K562 (cell line): Measurements from ENCODE around the gene PPP1R12B. TPM values are rescaled to one million over a fixed set of nuclear protein-coding genes. Genes with fewer than 3 reads are reported as not detected.
"Not testable (repeated sequence)": the region's sequence is repeated elsewhere in the genome, so short reads cannot be mapped to it uniquely, and the experiment has no call there.

Source experiments
- ATAC-seq: fragments of 200-7000 bp; cut with Tn5 transposase; 3 replicates; pipeline ENCODE4 v1.9.1; 2020; ENCODE audit warnings: moderate library complexity
- BruUV-seq: library from RNA; stranded (reverse); fragments of 400-500 nt; replicated peaks from 2 replicates; lab custom pipeline; 2021; lab: Mats Ljungman, UMichigan
- CTCF ChIA-PET: fragments of 300-600 bp; formaldehyde crosslinking; extraction: SDS; loops from one replicate; lab custom pipeline; 2021; ENCODE audit warnings: low intra/inter-chr PET ratio; lab: Yijun Ruan, JAX
- POLR2A ChIA-PET: fragments of 300-600, 350-650 bp; sonication (Branson Sonifier 250); formaldehyde crosslinking; extraction: SDS; loops from one replicate; lab custom pipeline; 2021; ENCODE audit warnings: antibody characterized with exemption, inconsistent platforms; lab: Yijun Ruan, JAX
- DNase-seq, 4 experiments: peaks; one replicate each; pipeline versions ENCODE4 v3.0.0 to v3.0.0-alpha.2; 2011 to 2018; ENCODE audit warnings: low spot score in 3 of 4, mixed read lengths in 3 of 4; ENCODE audit errors: extremely low read depth in 1 of 4
- FAIRE-seq: peaks from 2 replicates; lab custom pipeline; 2011; peaks lifted over from hg19 to GRCh38; lab: Jason Lieb, UNC
- H2AFZ ChIP-seq: 2 replicates; pipeline ENCODE4 v1.6.0; 2011; ENCODE audit warnings: low read depth, low read length, control low read depth, inconsistent platforms
- H3K27ac ChIP-seq: fragments of 200-600 bp; 3 replicates; pipeline ENCODE4 v1.8.0; 2011; ENCODE audit warnings: low read depth, mild to moderate bottlenecking, control low read depth, inconsistent platforms, low read length, moderate library complexity, mixed read lengths; ENCODE audit errors: extremely low read depth
- H3K27me3 ChIP-seq, 2 experiments: fragments of 300-600 bp in 1 of 2; 2 replicates in 1 of 2; 3 replicates in 1 of 2; pipeline versions ENCODE4 v1.6.0 to v1.8.0; 2011; ENCODE audit warnings: inconsistent platforms in 2 of 2, low read length in 2 of 2, mild to moderate bottlenecking in 1 of 2, mixed read lengths in 1 of 2, moderate library complexity in 1 of 2; ENCODE audit not compliant: control insufficient read depth in 2 of 2, insufficient read depth in 2 of 2
- H3K36me3 ChIP-seq: fragments of 300-600 bp; 3 replicates; pipeline ENCODE4 v1.8.0; 2011; ENCODE audit warnings: mild to moderate bottlenecking, low read length, inconsistent platforms; ENCODE audit not compliant: control insufficient read depth, insufficient read depth
- H3K4me1 ChIP-seq, 2 experiments: fragments of 200-600 bp in 1 of 2; replicated peaks in 1 of 2; 2 replicates in 1 of 2; 3 replicates in 1 of 2; pipeline versions ENCODE4 v1.5.1 to v1.8.0; 2011; ENCODE audit warnings: inconsistent platforms in 2 of 2, low read length in 2 of 2, mild to moderate bottlenecking in 1 of 2, mixed read lengths in 1 of 2, moderate library complexity in 1 of 2; ENCODE audit not compliant: control insufficient read depth in 2 of 2, insufficient read depth in 2 of 2
- H3K4me2 ChIP-seq: 2 replicates; pipeline ENCODE4 v1.6.1; 2011; ENCODE audit warnings: low read length, control low read depth, inconsistent platforms, mixed read lengths; ENCODE audit not compliant: insufficient read depth
- H3K4me3 ChIP-seq: fragments of 200-600 bp; sonication (generic), shearing (Covaris generic); 2 replicates; pipeline ENCODE4 v1.5.1; 2016; ENCODE audit warnings: control low read depth, inconsistent platforms
- H3K79me2 ChIP-seq: fragments of 200-600 bp; 3 replicates; pipeline ENCODE4 v1.8.0; 2011; ENCODE audit warnings: low read length, inconsistent platforms; ENCODE audit not compliant: control insufficient read depth, insufficient read depth
- H3K9ac ChIP-seq, 2 experiments: 2 replicates each; pipeline versions ENCODE4 v1.6.0 to v1.6.1; 2011; ENCODE audit warnings: low read depth in 2 of 2, low read length in 2 of 2, control low read depth in 1 of 2, inconsistent platforms in 1 of 2, mild to moderate bottlenecking in 1 of 2, mixed read lengths in 1 of 2; ENCODE audit not compliant: insufficient read depth in 1 of 2
- H3K9me1 ChIP-seq: one replicate; pipeline ENCODE4 v1.6.0; 2011; ENCODE audit warnings: inconsistent platforms, mild to moderate bottlenecking, low read length, moderate library complexity; ENCODE audit not compliant: control insufficient read depth, insufficient read depth
- H3K9me3 ChIP-seq: replicated peaks from 2 replicates; pipeline ENCODE4 v1.5.1; 2011; ENCODE audit warnings: low read depth, low read length, inconsistent platforms; ENCODE audit not compliant: control insufficient read depth, insufficient read depth
- H4K20me1 ChIP-seq: replicated peaks from 2 replicates; pipeline ENCODE4 v1.6.1; 2011; ENCODE audit warnings: low read length, inconsistent platforms, mixed read lengths; ENCODE audit not compliant: control insufficient read depth, insufficient read depth
- BCOR ChIP-seq: fragments of 450-650 bp; IDR thresholded peaks from 2 replicates; pipeline ENCODE4 v1.6.1; 2016
- ZNF146 ChIP-seq: IDR thresholded peaks from one replicate; pipeline ENCODE4 v1.6.1; 2018; ENCODE audit warnings: missing compliant biosample characterization; ENCODE audit not compliant: unreplicated experiment
- WGBS: fragments of 100-300 bp; shearing (Covaris generic); methylation state at CpG from one replicate; pipeline ENCODE4 v1.1.6; 2016; ENCODE audit warnings: low coverage, mixed read lengths; ENCODE audit not compliant: insufficient coverage; ENCODE audit errors: missing lambda C conversion rate; 5-methylcytosine and 5-hydroxymethylcytosine counted together
- in situ Hi-C: fragments of 300-500 bp; cut with MboI; formaldehyde crosslinking; loops from 4 replicates; pipeline ENCODE4 v1.15.0; 2018; ENCODE audit warnings: inconsistent platforms, mixed read lengths
- intact Hi-C: fragments of 100-400 bp; cut with micrococcal nuclease; formaldehyde crosslinking; loops from 2 replicates; pipeline ENCODE4 v1.14.2; 2022
- polyA plus RNA-seq, 8 experiments: library from polyadenylated mRNA; depleted of rRNA in 4 of 8; stranded (reverse) in 5 of 8; unstranded in 3 of 8; fragments of >200 nt; fragmentation: Nextera tagmentation in 2 of 8; fragmentation: Illumina TruSeq in 1 of 8; extraction: Ambion mirVana in 2 of 8; extraction: Trizol in 1 of 8; gene quantifications; 2 replicates each; pipeline versions ENCODE4 v1.2.1 to v1.2.3, GENCODE V29; 2011 to 2014; ENCODE audit warnings: inconsistent platforms in 1 of 8, missing spikeins in 1 of 8
- total RNA-seq, 7 experiments: library from RNA; depleted of rRNA in 6 of 7; stranded (reverse); fragments of >200 nt in 6 of 7; fragmentation: Illumina TruSeq in 2 of 7; extraction: Trizol in 2 of 7; gene quantifications; 2 replicates each; pipeline versions ENCODE4 v1.2.1 to v1.2.3, GENCODE V29; 2011 to 2021; ENCODE audit warnings: low replicate concordance in 1 of 7

Gene PPP1R12B
- total and polyA plus RNA-seq, 9 of the 15 experiments (the other 6 are each of a cell fraction or from before 2014, with no cell fraction given): 0.73 to 16.9 (median 13.6) TPM

GRCh38 chr1:202381867-202382266 lies 33.4 kb downstream of the PPP1R12B start:
- in situ Hi-C loops, H3K4me2 ChIP-seq, H3K9ac ChIP-seq, H3K36me3 ChIP-seq, CTCF ChIA-PET, H3K79me2 ChIP-seq, FAIRE-seq, H3K27ac ChIP-seq, DNase-seq, H4K20me1 ChIP-seq, H3K9me3 ChIP-seq, H3K4me1 ChIP-seq, intact Hi-C loops, H3K4me3 ChIP-seq, BruUV-seq, H3K27me3 ChIP-seq, H3K9me1 ChIP-seq, H2AFZ ChIP-seq, ATAC-seq: not testable (repeated sequence)
- WGBS: 72% methylated on average over 4 of the region's 4 CpGs
- TF ChIP-seq ZNF146 (CRISPR knock-in tag) (peak; percentile 62), BCOR (peak; percentile 10; the same call in 1 of the 2 replicates)
- POLR2A ChIA-PET: interaction anchor here (1.2 kb wide), 1 partner anchor 31 kb away, joined by 3 read pairs; no protein-coding TSS in a partner anchor

DNA sequence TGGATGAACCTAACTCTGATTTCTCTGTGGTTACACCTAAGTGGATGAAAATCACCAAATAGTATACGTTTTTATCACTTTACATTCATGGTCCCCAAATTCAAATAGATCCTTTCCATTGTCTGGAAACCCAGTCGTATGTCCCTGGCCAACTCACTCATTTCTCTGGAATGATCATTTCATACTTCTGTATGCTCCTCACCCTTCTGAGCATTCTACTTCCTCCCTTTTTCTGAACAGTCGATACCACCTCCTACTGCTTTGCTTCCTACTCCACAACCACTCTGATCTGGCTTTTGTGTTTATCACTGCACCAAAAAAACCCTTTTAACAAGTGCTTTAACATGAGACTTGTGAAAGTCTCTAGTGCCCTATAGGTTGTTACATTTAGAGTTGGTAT lies 47.3 kb downstream of the PPP1R12B start:
- DNase-seq, H3K9ac ChIP-seq, CTCF ChIA-PET, in situ Hi-C loops, BruUV-seq, ATAC-seq, H3K9me3 ChIP-seq, POLR2A ChIA-PET, H2AFZ ChIP-seq, H3K79me2 ChIP-seq, H3K4me3 ChIP-seq, H3K4me2 ChIP-seq, H3K36me3 ChIP-seq, H3K9me1 ChIP-seq, H4K20me1 ChIP-seq, intact Hi-C loops, H3K27ac ChIP-seq, H3K27me3 ChIP-seq, FAIRE-seq, H3K4me1 ChIP-seq: not testable (repeated sequence)
- 13% methylated on average over 3 of the region's 3 CpGs for whole genome bisulfite sequencing
